Calu3 (cell line): ENCODE measurements around the gene CD46. TPM values are rescaled to one million over a fixed set of nuclear protein-coding genes. Genes with fewer than 3 reads are reported as not detected.

ENCODE experiments used
- BruUV-seq: library from RNA; stranded (reverse); fragments of 400-500 nt; replicated peaks from 2 replicates; lab custom pipeline; 2021; lab: Mats Ljungman, UMichigan
- CTCF ChIA-PET: fragments of 300-600 bp; sonication (Branson Sonifier 250); formaldehyde crosslinking; loops from one replicate; lab custom pipeline; 2022; ENCODE audit warnings: antibody characterized with exemption; lab: Charles Lee
- DNase-seq: peaks from one replicate; pipeline ENCODE4 v3.0.0; 2022
- H3K27ac Mint-ChIP-seq: one replicate; pipeline ENCODE4 v1.8.0; 2022; ENCODE audit warnings: mixed read lengths; ENCODE audit not compliant: unreplicated experiment
- H3K27me3 Mint-ChIP-seq: one replicate; pipeline ENCODE4 v1.8.0; 2022; ENCODE audit warnings: mixed read lengths; ENCODE audit not compliant: unreplicated experiment
- H3K36me3 Mint-ChIP-seq: one replicate; pipeline ENCODE4 v1.8.0; 2022; ENCODE audit warnings: mild to moderate bottlenecking, moderate library complexity, mixed read lengths; ENCODE audit not compliant: insufficient read depth, unreplicated experiment
- H3K4me1 Mint-ChIP-seq: one replicate; pipeline ENCODE4 v1.8.0; 2022; ENCODE audit warnings: mild to moderate bottlenecking, low read depth, mixed read lengths; ENCODE audit not compliant: unreplicated experiment
- H3K4me3 Mint-ChIP-seq: one replicate; pipeline ENCODE4 v1.8.0; 2022; ENCODE audit warnings: mild to moderate bottlenecking, low read depth, moderate library complexity, mixed read lengths; ENCODE audit not compliant: unreplicated experiment
- H3K9me3 Mint-ChIP-seq: one replicate; pipeline ENCODE4 v1.8.0; 2022; ENCODE audit warnings: low read depth, mixed read lengths; ENCODE audit not compliant: unreplicated experiment
- intact Hi-C: fragments of 100-400 bp; cut with micrococcal nuclease; formaldehyde crosslinking; loops from one replicate; pipeline ENCODE4 v1.10.0; 2022; ENCODE audit not compliant: unreplicated experiment
- total RNA-seq: library from RNA; stranded (reverse); gene quantifications from 2 replicates; pipeline ENCODE4 v1.2.3, GENCODE V29; 2022
- TF ChIP-seq, protein P1 (sequence below): fragments of 200-600 bp; IDR thresholded peaks from one replicate; pipeline ENCODE4 v1.8.0; 2022; ENCODE audit warnings: antibody characterized with exemption; ENCODE audit not compliant: unreplicated experiment

The CD46 gene
- total RNA-seq, 1 experiment from 2014 or later, result 635 TPM

- CTCF ChIA-PET, result no interaction called here
- Mint-ChIP-seq H3K27me3 (no peaks in the 10 kb centered on the region), H3K27ac (no peak overlapping the region), H3K4me1 (no peaks in the 10 kb centered on the region), H3K9me3 (no peaks in the 10 kb centered on the region), H3K4me3 (no peak overlapping the region), H3K36me3 (no peaks in the 10 kb centered on the region)
- TF ChIP-seq, protein P1, sequence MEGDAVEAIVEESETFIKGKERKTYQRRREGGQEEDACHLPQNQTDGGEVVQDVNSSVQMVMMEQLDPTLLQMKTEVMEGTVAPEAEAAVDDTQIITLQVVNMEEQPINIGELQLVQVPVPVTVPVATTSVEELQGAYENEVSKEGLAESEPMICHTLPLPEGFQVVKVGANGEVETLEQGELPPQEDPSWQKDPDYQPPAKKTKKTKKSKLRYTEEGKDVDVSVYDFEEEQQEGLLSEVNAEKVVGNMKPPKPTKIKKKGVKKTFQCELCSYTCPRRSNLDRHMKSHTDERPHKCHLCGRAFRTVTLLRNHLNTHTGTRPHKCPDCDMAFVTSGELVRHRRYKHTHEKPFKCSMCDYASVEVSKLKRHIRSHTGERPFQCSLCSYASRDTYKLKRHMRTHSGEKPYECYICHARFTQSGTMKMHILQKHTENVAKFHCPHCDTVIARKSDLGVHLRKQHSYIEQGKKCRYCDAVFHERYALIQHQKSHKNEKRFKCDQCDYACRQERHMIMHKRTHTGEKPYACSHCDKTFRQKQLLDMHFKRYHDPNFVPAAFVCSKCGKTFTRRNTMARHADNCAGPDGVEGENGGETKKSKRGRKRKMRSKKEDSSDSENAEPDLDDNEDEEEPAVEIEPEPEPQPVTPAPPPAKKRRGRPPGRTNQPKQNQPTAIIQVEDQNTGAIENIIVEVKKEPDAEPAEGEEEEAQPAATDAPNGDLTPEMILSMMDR, result no peak
- intact Hi-C loops, result no loop called here
- DNase-seq, result no peak
- BruUV-seq, result no TSS peak
These were observed 84.1 kb downstream of the CD46 start for GRCh38 chr1:207835958-207836357.

DNA sequence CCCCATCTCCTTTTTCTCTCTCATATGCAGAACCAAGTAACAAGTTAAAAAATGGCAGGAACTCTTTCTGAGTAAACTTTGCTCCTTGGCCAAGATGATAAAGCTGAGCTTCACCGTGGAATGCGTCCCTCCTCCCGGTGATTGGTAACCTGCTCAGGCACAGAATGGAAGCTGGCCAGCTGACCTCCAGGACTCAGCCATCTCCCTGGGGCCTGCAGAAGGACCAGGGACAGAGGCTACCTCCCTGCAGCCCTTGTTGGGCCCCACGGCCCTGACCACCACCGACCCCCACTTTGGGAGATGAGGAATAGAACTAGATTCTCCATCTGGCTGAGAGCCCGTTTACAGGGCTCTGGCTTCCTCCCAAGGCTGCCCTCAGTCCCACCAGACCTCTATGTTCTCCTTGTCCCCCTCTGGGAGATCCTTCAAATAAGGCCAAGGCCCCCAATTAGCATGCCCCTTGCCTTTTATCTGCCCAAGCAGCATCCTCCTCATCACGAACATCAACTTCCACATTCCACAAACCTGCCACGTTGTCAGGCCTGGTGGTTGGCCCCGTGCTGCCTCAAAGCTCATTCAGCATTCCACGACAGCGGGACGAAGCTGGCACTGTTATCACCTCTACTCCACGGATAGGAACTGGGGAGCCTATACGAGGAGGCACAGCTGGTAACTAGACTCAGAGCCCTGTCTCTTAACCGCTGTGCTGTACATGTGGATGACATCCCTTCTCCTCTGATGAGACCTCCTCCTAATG lies 84.9 kb downstream of the CD46 start:
- H3K27ac Mint-ChIP-seq, result no peak overlapping the region
- intact Hi-C loops, result no loop called here
- BruUV-seq, result no TSS peak
- no peaks in the 10 kb centered on the region for H3K36me3 Mint-ChIP-seq
- DNase-seq, result no peak
- H3K4me1 Mint-ChIP-seq, result no peaks in the 10 kb centered on the region
- H3K4me3 Mint-ChIP-seq, result no peak overlapping the region
- no peaks in the 10 kb centered on the region for H3K27me3 Mint-ChIP-seq
- CTCF ChIA-PET, result no interaction called here
- H3K9me3 Mint-ChIP-seq, result no peaks in the 10 kb centered on the region
- TF ChIP-seq, protein P1, result no peak

GRCh38 chr1:207837673-207838072 lies 85.8 kb downstream of the CD46 start:
- no peaks in the 10 kb centered on the region for H3K36me3 Mint-ChIP-seq
- TF ChIP-seq, protein P1, result no peak
- CTCF ChIA-PET, result no interaction called here
- no peak overlapping the region for H3K4me3 Mint-ChIP-seq
- no peaks in the 10 kb centered on the region for H3K27me3 Mint-ChIP-seq
- BruUV-seq, result no TSS peak
- intact Hi-C loops, result no loop called here
- H3K4me1 Mint-ChIP-seq, result no peaks in the 10 kb centered on the region
- DNase-seq, result no peak
- H3K27ac Mint-ChIP-seq, result no peak overlapping the region
- no peaks in the 10 kb centered on the region for H3K9me3 Mint-ChIP-seq

DNA sequence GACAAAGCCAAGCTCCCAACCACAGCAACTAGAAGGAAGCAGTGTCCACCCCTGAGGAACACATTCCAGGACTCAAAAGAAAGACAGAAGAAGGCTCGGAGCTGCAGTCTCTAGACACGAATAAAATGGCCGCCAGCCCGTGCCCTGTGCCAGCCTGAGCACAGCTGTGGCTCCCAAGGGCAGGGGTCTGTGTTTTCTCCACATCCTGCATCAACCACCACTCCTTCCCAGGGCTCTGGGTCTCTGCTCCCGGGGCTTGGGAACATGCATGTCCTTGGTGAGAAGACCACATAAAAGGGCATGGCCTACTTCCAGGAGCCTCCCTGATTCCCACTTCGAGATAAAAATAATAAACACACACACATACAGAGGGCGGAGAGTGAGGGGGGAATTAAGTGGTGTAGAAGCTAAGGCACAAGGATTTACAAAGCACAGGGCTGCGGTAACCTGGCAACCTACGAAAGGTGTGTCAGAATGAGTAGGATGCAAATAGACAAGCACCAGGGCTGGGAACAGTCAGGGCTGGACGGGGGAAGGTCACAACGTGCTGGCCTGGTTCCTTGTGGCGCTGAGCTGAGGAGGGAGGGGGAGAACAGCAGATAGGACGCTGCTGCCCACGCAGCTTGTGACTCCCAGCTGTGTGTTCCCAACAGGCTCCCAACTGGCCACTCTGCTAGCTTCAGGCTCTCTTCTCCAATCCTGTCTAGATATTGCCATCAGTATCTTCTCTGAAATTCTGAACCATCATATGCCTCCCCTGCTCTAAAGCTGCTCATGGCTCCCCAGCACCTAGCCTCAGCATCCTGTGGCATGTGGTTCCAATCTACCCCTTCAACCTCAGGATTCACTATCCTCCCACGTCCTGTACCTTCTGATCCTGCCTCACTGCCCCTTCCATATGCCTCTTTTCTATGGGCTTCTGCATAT lies 86.6 kb downstream of the CD46 start:
- no peak overlapping the region for H3K27ac Mint-ChIP-seq

More for the DNA sequence above, 86.6 kb downstream of the CD46 start:
- TF ChIP-seq, protein P1, result no peak
- H3K27me3 Mint-ChIP-seq, result no peaks in the 10 kb centered on the region
- DNase-seq, result no peak
- H3K4me1 Mint-ChIP-seq, result no peaks in the 10 kb centered on the region
- CTCF ChIA-PET, result interaction anchor here (0.6 kb wide), 1 partner anchor 125 kb away, joined by 4 read pairs; no protein-coding TSS in a partner anchor
- BruUV-seq, result no TSS peak
- no peak overlapping the region for H3K4me3 Mint-ChIP-seq
- no peaks in the 10 kb centered on the region for H3K36me3 Mint-ChIP-seq
- intact Hi-C loops, result no loop called here
- H3K9me3 Mint-ChIP-seq, result no peaks in the 10 kb centered on the region
